ENCODE measurements around the gene ADSS1.
A peak's percentile ranks its signal among the peaks of the same experiment; 100 is the strongest.

The ADSS1 gene

DNA sequence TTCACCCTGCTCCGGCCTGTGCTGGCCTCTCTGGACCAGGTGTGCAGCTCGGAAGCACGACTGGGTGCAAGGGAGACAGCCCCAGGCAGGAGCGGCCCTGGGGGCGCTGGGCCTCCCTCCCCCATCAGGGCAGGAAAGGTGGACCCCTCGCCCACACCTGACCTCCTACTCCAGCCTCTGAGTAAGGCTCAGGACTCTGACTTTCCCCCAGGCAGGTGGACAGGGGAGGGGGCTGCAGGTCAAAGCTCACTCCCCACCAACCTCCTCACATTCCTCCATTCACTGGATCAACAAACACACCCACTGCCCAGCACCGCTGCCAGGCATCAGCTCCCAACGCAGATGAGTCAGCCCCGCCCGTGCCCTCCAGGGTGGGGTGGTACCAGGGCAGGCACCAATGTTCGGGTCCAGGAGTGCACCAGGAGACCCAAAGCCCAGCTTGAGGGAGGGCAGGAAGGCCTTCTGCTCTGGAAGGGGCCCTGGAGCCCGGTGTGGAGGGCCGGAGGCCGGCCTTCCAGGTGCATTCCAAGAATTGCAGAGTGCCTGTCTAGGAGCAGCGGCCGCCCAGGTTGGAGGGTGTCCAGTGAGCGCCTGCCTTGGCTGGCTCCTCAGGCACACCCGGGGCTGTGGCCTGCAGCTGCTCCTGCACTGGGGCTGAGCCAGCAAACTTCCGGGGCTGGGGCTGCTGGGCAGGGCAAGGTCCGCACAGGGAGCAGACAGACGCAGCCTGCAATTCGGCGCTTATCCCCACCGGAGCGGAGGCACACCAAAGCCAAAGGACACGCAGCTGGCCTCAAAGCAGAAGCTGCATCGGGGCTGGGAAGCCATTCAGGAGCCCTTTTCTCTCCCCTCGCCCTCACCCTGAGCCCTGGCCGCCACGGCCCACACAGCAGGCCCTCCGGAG, 36.2 kb upstream of the ADSS1 start:
- DNase-seq (ENCODE audit: low read depth in 2 of 2): no peak

DNA sequence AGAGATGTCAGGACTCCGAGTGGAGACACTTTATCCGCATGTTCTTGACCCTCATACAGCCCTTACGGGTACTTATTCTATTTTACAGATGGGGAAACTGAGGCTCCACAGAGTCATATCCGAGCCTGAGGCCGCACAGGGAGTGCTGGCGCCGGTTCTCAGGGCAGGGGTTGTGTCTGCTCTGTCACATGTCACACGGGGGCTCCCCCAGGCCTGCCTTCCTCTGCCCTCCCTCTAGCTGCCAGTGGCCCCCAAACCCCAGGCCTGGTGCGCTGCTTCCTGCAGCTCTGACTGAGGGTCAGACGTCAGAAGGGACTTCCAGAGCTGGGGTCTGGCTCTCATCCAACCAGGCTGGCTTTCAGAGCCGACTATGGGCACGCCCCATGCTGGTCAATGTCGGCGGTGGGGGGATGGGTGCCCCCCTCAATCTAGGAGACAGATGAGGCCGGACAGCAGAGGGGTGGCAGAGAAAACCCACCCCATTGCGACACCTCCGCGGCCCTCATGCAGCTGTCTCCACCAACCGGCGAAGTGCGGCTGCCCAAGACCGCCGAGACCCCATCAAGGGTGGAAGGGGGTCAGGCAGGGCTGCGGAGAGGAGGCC, 35.4 kb upstream of the ADSS1 start:
- DNase-seq (ENCODE audit: low read depth in 2 of 2): no peak

DNA sequence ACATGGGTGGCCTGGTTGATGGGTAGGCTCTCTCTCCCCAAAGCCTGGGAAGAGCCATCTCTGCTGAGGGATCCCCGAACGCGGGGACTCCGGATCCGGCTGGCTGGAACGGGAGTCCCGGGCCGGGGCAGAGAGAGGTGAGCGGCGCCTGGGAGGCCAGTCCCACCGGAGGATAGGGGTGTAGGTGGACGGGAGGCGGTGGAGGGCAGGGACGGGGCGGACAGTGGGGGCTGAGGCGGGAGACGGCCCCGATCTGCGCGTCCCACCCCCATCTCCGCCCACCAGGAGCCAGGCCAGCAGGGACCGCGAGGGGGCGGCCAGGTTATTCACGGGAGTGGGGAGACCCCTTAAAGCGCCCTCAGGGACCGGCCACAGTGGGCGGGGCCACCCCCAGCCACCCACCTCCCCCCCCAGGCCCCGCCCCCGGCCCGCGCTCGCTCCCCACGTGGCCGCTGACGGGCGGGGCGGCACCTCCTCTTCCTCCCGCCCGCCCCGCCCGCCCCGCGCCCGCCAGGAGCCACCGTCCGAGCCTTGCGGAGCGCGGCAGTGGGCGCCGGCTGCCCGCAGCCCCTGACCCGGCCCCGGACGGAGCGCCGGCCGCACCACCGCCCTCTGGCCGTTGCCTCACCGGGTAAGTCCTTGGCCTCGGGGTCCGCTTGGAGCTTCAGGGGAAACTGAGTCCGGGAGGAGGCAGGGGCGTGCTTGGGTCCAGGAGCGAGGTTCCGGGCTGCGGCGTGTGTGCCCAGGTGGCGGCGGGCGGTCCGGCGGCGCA, 34.7 kb upstream of the ADSS1 start, which contains the start of gene INF2:
Gene INF2 (plus strand): TSS at position 510 of the 772 bp plus-strand sequence. CDS start 11,748 bp downstream, outside the sequence.
- DNase-seq (ENCODE audit: low read depth in 2 of 2): peak; percentile 18 to 29

DNA sequence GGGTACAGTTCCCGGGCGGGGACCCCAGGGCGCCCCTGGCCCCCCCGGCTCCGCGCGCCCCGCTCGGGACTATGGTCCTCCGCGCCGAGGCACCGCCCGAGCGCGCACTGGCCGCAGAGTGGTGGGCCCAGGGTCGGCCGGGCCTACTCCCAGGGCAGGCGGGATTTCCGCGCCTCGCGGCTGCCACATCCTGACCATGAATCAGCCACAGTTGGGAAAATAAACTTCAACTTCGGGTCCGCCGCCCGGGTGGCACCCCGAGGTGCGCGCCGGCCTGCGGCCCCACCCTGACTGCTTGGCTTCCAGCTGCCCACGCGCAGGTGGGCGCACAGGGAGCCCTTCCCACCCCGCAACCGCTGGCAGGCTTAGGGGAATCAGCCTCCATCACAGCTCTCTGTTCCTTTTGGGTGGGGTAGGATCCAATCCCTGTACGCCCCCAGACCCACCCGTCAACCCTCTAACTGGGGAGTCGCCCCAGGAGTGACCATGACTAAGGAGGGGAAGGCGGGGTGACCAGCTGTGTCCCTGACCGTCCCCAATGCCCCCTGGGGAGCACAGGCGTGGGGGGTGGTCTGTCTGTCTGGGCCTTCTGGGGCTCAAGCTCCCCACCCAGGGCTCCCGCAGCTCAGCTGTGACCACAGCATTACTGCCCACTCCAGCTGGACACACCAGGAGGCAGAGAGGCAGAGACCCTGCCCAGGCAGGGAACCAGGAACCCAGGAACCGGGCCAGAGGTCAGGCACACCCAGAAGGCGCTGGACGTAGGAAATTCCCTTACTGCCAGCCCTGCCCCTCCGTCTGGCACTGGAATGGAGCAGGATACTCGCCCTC, 33.9 kb upstream of the ADSS1 start:
- DNase-seq (ENCODE audit: low read depth in 2 of 2): no peak

DNA sequence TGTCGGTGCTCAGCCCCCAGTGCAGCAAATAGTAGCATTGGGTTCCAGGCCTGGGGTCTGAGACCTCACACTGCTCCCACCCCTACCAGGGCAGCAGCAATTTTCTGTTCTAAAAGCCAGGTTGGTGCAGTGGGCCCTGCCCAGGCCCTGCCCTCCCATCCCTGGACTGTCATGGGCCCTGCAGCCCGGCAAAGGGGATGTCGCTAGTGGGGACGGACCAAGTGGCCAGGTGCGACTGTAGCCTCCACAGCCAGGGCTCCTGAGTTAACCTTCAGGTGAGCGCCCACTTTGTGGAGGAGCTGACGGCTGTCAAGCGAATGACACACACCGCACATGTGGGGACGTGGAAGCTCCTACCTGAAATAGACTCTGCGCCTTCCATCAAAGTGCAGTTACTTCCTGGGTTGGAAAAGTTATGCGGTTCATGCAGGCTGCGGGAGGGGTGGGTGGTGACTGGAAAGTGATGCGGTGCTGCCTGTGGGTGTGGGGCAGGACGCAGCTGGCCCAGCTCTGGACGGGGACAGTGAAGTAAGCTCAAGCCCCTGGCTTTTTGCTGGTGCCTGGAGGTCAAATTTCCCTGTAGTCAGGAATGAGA, 33.1 kb upstream of the ADSS1 start:
- no peak for DNase-seq (ENCODE audit: low read depth in 2 of 2)

DNA sequence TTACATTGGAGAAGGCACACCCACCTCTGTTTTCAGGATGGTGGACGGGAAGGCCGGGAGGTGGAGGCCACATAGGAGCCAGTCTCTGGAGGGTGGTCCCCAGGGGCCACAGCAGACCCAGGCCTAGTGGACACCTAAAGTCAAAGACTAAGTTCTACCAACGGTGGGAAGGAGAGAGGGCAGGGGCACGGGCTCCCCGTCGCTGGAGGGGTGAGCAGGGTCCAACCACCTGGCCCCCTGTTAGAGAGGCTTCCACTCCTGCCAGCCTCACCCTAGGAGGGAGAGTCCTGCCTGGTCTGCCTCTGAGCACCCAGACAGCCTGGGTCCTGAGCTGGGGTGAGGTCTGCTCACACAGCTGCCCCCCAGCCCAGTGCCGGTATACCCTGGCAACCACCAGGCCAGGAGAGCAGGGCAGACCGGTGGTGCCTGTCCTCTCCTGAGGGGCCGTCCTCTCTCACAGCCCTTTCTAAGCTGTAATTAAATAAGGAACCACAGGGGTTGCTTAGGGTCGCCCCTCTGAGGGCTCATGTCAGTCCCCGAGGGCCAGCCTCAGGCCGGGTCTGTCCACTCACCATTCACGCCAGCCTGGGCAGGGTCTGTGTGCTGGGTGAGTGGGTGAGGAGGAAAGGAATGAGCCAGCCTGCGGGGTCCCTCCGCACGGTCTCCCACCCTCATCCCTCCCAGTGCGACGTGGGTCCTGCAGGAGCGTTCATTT, 32.3 kb upstream of the ADSS1 start:
- DNase-seq (ENCODE audit: low read depth in 2 of 2): no peak

DNA sequence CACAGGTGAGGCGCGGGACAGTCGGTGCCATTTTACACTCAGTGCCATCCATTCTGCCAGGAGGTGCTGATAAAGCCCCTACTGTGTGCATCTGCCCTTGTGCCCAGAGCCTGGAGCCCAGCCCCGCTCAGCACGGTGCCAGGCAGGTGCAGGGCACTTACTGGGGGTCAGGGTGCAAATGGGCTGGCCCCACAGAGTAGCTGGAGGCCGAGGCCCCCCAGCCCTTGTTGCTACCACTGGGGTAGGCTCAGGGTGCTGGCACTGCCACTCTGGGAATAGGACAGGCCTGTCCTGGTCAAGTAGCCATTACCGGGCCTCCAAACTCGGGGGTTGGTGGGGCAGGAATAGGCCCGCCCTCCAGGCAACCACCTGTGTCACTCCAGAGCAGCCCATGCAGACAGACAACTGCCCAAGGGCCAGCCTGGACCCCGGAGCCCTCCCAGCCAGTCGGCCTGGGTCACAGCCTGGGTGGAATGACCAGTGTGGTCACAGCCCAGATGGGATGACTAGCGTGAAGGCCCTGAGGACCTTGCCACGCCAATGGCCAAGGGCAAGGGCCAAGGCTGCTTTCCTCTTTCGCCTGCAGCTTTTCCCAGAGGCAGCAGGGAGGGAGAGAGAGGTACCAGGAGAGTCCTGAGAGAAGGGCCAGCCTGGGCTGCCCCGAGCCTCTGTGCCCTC, 31.6 kb upstream of the ADSS1 start:
- no peak for DNase-seq (ENCODE audit: low read depth in 2 of 2)

DNA sequence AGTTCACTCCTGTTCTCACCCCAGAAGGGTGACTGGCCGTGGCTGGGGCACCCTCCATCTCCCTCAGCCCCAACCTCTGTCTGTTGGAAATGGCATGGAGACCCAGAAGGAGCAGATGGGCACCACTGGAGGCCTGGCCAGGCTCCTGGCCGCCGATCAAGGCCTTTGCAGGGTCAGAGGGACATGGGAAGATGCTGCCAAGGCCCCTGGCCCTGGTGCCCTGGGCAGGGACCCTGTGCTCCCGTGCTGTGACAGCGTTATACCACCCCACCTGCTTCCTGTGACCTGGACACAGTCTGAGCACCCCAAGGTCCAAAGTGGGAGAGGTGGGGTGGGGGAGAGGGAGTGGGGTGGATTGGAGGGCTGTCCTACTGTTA, 31.1 kb upstream of the ADSS1 start:
- DNase-seq (ENCODE audit: low read depth in 2 of 2): no peak

DNA sequence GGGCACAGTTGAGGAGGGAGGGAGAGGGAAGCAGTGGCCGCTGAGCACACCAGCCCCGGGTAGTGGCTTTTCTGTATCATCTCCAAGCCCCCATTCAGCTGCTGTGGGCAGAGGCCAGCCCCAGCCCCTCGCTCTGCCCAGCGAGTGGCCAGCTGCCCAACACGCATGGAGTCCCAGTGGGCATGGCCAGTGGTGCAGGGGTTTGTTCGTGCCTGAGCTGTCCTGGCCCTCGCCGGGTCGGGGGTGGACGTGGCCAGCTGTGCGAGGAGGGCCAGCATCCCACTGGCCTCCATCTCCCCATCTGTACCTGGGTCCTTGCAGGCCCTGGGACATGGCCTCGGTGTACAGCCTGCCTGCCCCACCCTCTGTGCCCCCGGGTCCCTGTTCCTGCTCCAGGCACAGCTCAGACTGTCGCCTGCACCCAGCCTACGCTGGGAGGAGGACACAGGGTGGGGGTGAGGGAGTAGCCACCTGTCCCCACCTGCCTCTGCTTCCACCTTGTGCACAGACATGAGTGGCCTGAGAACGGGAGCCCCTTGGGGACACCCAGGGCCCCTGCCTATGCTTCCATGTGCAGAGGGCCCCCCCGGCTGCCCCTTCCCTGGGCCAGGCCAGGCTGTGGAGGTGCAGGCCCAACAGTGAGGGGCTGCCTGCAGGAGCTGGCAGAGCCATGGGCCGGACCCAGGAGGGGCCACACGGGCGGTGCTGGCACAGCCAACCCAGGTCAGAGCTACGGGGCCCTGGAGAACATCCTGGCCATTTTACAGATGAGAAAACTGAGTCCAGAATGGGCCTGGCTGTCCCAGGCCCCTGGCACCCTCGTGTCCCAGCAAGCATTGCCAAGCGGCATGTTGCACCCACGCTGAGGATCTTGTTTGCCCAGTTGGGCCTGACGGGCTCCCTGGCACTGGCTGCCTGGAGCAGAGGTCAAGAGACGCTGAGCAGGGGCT, 30.3 kb upstream of the ADSS1 start:
- DNase-seq (ENCODE audit: low read depth in 2 of 2): no peak

DNA sequence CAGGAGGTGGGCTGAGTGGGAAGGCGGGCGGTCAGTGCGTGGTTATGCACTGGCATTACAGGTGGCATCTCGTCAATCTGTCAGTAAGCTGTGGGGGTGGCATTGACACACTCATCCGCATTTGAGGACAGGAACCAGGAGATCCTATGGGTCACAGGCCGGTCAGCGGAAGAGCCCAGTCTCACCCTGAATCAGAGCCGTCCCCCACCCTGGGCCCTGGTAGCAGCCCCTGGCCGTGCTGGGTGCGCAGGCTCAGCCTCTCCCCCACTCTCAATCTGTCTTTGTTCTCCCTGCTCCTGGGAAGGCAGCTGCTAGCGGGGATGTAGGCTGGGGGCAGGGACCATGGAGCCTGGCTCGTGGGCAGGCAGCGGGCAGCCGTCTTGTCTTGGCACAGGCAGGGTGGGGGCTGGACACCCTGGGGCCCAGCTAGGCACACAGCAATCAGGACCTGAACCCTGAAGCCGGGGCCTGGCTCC, 29.5 kb upstream of the ADSS1 start:
- no peak for DNase-seq (ENCODE audit: low read depth in 2 of 2)

DNA sequence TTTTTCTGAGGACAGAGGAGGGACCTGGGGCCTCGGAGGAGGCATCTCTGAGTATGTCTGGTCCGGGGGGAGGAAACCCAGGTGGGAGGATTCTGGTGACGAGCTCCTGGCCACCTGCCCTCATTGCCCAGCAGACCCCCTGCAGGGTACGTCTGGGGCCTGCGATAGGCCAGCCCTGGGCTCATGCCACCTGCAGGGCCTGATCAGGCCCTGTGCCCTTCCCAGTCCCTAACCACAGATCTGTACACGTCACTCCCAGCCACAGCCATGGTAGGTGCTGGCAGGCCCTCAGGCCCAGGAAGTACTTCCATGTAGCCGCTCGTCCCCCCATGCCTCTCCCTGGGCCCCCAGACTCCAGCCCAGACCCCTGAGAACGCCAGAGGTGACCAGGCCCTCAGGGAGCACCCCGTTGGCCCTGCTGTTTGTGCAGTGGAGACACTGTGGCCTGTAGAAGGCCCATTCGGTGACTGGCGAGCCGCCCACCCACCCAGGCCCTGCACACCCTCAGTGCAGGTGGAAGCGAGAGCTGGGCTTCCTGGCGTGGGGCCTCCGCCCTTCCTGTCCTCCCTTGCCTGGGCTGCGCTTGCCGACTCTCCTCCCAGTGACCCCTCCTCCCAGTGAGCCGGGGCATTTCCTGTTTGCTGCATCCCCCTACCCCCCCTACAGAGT, 28.9 kb upstream of the ADSS1 start:
- DNase-seq (ENCODE audit: low read depth in 2 of 2): no peak

DNA sequence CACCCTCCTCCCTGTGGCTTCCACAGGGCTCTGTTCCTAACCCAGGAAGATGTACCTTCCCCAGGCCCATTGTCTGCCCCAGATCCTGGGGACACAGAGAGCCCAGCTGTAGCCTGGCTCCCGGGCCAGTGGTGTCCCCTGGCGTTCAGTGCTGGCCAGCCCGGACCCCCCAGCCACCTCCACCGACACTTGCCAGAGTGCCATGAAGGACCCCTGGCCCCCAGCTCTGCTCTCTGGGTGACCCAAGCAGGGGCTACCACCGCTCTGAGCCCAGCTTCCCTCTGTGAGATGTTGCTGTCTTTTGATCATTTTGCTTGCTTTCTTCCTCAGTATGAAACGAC, 28.4 kb upstream of the ADSS1 start:
- DNase-seq (ENCODE audit: low read depth in 2 of 2): no peak

DNA sequence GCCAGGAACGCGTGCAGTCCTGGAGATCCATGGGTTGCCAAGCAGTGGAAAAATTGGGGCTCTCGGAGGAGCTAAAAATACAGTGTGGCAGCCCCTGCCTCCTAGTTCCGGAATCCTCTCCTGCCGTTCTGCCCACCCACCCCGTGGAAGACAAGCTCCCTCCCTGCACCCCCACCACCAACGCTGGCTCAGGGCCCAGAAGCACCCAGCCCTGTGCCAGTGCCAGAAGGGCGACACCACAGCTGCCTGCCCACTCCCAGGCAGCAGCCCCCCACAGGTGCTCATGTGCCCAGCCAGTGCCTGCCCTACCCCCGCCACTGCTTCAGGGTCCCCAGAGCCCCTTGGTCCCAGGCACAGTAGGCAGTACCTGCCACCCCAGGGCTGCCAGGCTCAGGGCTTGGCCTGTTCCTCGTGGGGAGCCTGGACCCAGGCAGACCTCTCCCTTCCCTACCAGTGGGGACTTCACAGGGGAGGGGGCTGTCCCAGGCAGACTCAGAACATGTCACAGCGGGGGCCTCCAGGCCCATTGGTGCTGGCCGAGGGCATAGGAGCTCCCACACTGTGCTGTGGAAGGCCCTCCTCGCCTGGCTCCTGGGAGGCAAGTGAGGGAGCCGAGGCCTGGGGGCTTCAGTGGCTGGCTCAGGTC, 27.2 kb upstream of the ADSS1 start:
- no peak for DNase-seq (ENCODE audit: low read depth in 2 of 2)

DNA sequence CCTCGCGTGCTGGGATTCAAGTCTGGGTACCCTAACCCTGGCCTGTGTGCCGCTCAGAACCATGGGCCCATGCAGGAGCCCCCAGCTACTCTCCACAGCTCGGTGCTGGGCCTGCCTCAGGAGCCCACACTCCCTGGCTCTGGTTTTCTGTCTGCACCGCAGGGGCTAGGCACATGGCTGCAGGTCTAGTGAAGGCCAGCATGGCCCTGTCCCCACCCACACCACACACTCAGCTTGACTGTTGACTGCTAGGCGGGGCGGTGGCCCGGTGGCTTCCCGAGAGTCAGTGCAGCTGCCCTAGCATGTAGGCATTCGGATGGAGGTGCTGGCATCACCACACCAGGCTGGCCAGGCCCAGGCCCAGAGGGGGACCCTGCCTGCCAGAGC, 26.7 kb upstream of the ADSS1 start:
- no peak for DNase-seq (ENCODE audit: low read depth in 2 of 2)

DNA sequence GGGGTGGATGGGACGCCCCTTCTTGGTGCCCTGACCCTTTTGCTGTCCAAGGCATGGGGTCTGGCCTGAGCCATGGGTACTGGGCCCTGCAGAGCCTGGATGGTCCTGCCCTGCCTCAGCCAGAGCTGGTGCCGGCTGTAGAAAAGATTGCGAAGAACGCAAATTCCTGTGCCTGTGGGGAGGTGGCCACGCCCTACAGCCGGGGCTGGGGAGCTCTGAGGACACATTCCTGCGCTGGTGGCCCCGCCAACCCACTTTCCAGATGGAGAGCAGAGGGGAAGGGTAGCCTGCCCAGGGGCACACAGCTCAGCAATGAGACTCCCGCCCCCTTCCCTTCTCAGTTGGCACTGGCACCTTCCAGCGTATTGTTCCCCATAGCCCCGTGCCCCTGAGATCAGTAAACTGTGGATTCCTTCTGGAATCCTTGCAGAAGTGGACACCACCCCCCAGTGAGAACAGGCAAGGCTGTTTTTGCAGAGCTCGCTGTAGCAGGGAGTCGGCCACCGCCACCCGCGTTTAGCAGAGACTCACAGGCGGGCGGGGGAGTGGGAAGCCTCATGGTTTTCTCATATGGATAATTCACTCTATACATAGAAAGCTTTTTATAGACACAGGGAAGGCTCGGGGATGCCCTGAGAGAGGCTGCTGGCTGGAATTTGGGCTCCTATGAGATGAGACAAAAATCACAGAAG, 26.0 kb upstream of the ADSS1 start:
- no peak for DNase-seq (ENCODE audit: low read depth in 2 of 2)

DNA sequence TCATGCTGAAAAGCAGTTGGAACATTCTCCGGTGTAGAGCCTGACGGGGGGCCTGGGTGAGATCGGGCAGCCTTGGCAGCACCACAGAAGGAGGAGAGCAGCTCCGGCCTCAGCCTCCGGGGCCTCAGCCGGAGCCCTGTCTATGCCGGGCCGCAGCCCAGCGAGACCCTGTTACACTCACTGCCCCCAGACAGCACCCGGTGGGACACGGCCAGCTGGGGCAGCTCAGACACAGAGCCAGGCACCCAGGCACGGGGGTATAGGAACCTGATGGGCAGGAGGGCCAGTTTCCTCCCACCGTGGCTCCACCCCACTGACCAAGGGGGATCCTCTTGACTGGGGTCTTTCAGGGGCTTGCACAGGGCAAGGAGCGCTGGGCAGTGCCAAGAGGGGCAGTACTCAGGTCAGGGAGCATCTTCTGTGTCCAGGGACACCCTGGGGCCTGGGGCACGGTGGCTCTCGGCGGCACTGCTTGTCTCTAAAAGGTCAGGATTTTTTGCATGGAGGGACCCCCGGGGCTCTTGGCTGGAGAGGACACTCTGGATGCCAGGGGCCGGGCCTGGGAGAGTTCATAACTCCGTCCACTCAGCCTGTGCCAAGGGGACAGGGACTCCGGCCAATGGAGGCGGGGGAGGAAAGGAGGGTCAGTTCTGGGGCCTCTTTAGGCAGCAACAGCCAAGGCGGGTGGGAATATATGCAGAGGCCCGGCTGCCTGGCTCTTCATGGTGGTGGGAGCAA, 25.2 kb upstream of the ADSS1 start:
- DNase-seq (ENCODE audit: low read depth in 2 of 2): no peak

DNA sequence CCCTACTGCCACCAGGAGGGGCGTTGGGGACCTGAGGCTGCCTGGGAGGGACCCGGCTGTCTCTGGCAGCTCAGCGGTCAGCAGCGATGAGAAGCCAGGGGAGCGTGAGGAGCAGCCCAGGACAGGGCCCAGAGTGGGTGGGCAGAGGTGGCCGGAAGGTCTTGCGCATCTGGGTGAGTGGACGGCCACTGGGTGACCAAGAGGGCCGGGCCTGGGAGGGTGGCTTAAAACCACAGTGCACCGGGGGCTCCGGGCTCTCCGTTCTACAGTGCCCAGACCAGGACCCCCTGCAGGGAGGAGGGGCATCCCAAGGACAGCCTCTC, 24.6 kb upstream of the ADSS1 start:
- DNase-seq (ENCODE audit: low read depth in 2 of 2): no peak
